ENCODE data around the gene LGR5.
"Not testable (repeated sequence)": the region's sequence is repeated elsewhere in the genome, so short reads cannot be mapped to it uniquely, and the experiment has no call there.

LGR5 gene

GRCh38 chr12:71552728-71553501 lies 113.3 kb downstream of the LGR5 start:
- DNase-seq, result no peak

DNA sequence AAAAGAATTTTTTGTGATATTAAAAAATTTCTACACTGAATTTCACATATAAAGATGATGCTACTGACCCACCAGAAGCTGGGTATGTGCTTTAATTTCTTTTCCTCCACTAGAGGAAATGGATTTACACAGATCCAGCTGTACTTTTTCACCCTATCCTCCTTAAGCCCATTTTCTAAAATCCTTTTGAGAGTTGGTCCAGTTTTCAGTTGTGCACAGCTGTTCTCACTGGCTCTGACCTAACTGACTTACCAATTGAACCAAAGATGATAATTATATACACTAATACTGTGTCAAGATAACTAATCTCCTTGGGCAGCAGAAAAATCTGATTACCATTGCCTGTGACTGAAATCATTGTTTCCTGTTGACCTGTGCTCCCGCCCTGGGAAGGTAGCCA lies 115.6 kb downstream of the LGR5 start:
- no peak for DNase-seq

GRCh38 chr12:71555789-71556188 lies 116.2 kb downstream of the LGR5 start:
- not testable (repeated sequence) for DNase-seq

GRCh38 chr12:71556448-71556847 lies 116.8 kb downstream of the LGR5 start:
- no peak for DNase-seq

GRCh38 chr12:71556875-71557274 lies 117.3 kb downstream of the LGR5 start:
- DNase-seq, result no peak

- no peak for DNase-seq
These were observed 118.8 kb downstream of the LGR5 start for GRCh38 chr12:71558445-71558844.

GRCh38 chr12:71562676-71563595 lies 123.3 kb downstream of the LGR5 start:
- DNase-seq, result no peak

DNA sequence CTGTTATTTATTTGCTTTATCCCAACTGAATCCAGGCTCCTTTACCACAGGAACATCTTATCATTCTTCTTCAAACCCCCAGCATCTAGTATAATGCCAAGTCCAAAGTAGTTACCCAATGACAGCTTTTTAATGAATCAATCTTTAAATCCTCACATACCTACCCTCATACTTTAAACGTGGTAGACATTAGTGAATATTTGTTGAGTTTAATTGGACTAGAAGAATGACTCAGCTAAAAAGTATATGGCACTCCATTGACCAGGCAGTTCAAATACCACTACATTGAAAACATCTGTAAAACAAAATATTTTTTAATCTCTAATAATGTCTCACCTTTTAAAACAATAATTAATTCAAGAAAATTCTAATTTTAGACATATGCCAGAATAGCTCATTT lies 125.9 kb downstream of the LGR5 start:
- DNase-seq, result no peak

GRCh38 chr12:71566655-71567054 lies 127.1 kb downstream of the LGR5 start:
- no peak for DNase-seq

DNA sequence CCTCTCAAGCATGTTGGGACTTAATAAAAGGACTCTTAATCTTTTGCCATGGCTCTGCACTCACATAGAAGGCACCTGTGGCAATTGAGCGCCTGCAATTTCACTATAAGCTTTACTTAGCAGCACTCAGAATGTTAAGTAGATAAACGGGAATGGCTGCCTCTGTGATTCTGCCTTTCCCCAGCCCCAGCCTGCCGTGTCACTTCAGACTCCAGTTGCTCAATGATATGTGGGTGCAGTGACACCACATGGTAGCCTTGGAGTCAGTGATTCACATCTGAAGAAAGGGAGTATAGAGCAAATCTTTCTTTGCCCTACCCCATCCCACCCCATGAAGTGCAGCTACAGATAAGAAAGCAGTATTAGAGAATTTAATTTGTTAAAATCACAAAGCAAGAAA lies 127.9 kb downstream of the LGR5 start:
- no peak for DNase-seq

DNA sequence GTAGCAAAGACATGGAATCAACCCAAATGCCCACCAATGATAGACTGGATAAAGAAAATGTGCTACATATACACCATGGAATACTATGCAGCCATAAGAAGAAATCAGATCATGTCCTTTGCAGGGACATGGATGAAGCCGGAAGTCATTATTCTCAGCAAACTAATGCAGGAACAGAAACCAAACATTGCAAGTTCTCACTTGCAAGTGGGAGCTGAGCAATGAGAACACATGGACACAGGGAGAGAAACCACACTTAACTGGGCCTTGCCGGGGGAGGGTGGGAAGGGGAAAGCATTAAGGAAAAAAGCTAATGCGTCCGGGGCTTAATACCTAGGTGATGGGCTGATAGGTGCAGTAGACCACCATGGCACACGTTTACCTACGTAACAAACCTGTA lies 130.3 kb downstream of the LGR5 start:
- not testable (repeated sequence) for DNase-seq

DNA sequence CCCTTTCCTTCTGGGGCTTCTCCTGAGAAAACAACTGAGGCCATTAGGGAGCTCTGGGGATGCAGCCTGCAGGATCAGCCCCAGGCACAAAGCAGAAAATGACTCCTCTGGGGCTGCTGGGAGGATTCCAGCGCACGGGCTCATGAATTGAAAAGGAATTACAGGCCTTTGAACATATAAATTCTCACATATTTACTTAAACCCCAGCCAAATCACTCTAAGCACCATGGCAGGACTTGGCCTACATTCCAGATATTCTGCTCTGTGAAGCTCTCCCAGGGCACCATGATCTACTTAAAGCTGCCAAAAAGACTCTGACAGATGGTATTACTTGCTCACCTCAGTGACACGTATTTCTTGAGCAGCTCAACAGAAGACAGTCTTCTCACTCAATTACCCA lies 136.9 kb downstream of the LGR5 start:
- no peak for DNase-seq

- DNase-seq, result no peak
These were observed 139.2 kb downstream of the LGR5 start for GRCh38 chr12:71578694-71579258.

DNA sequence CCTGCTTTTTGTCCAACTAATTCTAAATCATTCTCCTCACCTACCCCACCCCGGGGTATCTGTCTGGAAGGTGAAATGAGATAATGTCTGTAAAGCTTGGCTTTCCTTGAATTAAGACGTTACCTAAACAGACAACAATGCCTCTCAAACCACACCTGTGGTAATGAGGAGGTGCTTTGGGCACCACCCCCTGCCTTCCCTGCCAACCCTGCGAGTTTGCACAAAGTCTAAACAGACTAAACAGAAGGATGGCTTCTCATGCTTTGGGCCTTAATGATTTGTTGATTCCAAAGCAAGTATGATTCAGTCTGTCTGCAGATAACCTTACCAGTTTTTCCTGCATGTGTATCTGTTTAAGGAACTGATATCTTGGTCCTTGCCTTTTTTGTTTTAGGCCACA lies 141.6 kb downstream of the LGR5 start:
- DNase-seq, result no peak

DNA sequence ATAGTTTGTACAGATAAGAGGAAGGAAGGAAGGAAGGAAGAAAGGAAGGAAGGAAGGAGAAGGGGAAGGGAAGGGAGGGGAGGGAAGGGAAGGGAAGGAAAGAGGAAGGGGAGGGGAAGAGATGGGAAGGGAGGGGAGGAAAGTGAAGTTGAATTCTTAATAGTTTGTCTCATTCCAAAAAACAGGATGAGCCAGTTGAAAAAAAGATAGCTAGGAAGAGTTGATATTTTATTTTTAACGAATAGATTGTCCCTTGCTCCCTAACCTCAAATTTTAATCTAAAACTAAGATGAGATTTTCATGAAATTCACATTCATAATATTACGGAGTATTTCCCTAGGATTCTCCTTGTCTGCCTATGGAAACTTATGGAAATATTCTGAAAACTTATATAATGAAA lies 143.3 kb downstream of the LGR5 start:
- no peak for DNase-seq

DNA sequence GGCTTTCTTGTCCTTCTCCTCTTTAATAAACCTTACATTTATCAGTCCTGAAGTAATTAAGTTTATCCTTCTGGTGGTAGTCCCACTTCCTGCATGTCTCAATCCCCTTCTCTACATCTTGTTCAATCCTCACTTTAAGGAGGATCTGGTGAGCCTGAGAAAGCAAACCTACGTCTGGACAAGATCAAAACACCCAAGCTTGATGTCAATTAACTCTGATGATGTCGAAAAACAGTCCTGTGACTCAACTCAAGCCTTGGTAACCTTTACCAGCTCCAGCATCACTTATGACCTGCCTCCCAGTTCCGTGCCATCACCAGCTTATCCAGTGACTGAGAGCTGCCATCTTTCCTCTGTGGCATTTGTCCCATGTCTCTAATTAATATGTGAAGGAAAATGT lies 144.8 kb downstream of the LGR5 start:
- no peak for DNase-seq

- no peak for DNase-seq
These were observed 145.6 kb downstream of the LGR5 start for GRCh38 chr12:71585218-71585617.

- DNase-seq, result no peak
These were observed 147.4 kb downstream of the LGR5 start for GRCh38 chr12:71587012-71587411.

DNA sequence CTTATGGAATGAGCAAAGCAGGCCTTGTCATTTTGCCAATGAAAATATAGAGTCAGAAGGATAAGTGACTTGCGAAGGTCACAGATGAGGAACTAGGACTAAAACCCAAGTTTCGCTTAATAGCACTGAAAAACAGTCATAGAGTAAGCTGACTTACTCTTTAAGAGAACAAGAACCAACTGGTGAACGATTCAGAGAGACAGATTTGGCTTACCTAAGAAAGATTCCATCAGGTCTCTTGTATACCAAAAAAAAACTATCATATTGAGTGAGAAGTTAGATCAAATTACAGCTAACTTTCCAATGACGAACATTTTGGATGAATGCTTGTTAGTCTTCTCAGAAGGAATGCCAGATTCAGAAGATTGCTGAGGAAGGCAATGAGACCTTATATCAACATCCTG lies 149.9 kb downstream of the LGR5 start:
- no peak for DNase-seq

DNA sequence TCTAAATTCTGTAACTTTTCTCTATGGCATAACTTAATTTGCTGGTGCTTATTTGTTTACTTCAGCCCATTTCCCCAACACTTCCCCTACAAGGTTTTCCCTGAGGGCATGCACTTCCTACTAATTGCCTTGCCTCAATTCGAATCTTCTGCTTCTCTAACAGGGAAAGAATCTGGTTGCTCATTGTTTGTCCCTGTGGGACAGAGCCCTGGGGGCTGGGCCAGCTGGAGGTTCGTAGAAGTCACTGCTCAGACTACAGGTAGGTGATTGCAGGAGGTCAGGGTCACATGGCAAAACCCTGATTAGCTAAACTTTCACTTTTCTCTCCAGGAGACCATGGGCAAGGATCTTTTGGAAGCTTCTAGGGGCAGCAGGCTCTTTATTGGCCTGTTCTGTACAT lies 152.0 kb downstream of the LGR5 start:
- no peak for DNase-seq

GRCh38 chr12:71592841-71593240 lies 153.2 kb downstream of the LGR5 start:
- no peak for DNase-seq

DNA sequence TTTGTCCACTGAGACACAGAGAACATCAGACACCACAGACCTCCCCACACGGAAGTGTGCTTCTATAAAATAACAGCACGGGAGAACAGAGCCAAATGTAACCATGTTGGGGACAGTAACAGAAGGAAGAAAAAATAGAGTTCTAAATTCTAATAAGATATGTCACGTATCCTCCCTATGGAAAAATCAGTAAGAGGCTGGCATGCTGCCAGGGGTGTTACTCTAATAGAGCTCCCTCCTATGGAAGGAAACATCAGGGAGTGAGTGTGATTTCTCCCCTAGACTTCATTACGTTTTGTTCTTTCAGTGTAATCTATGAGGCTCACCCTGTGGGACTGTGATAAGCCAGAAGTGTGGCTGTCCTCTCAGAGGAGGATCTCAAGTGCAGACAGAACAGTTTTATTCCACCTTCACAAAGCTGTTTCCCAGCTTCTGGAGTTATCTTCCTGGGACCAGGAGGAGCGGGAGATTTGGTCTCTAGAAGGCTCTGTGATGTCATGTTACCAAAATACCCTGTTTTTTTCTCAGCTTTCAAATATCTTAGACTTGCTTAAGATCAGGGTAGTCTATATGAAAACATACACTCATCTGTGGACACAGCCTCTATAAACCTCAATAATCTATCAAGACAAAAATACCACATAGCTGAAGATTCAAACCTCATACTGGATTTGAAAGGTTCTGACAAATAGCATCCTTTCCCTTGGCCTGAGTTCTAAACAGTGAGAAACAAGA lies 154.8 kb downstream of the LGR5 start:
- DNase-seq, result no peak

DNA sequence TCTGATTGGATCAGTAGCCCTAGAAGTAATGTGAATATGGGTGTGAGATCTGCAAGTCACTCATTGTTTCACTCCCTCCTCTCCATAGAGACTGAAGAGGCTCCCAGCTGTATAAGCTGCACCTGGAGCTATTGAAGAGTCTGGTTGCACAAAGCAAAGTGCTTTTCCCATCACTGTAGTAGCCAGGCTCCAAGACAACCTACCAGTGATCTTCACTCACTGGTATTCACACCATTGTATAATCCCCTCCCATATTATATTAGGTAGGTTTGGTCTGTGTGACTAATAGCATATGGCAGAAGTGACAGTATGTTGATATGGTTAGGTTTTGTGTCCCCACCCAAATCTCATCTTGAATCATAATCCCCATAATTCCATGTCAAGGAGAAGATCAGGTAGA lies 159.6 kb downstream of the LGR5 start:
- no peak for DNase-seq
